Measurements from ENCODE around the gene ZNF740.

DNA sequence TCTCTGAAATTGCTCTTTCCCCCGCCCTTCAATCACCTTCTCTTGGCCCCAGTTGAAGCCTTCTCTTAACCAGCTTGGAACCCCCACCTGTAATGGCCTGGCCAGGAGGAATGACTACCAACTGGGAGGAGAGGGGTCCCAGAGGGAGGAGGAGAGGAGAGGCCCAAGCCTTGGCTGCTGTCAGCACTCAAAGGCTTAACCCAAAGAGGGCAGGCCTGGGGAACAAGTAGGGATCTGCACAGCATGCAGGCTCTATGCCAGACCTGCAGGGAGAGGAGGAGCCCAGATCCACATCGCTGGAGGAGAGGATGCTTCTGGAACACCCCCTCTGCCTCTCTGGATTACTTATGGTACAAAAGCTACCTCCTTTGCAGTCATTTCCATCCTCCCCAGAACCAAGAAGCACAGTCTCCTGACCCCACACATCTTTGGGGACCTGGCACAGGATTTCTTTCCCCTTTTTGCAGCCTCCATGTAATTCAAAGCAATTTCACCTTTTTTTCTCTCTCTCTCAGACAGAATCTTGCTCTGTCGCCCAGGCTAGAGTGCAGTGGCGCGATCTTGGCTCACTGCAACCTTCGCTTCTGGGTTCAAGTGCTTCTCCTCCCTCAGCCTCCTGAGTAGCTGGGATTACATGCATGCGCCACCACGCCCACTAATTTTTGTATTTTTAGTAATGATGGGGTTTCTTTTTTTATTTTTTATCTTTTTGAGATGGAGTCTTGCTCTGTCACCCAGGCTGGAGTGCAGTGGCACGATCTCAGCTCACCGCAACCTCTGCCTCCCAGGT lies 45.3 kb downstream of the ZNF740 start:
- TF ChIP-seq CTCF (IDR thresholded peaks at IDR 0.05 in 2 of 3, conservative IDR thresholded peaks at IDR 0.05 in 1 of 3; ENCODE audit: borderline replicate concordance in 1 of 3, insufficient read depth in 1 of 3, low read depth in 2 of 3, low read length in 2 of 3) (no peak), REST (IDR thresholded peaks at IDR 0.05; ENCODE audit: low read depth) (no peak), POLR2AphosphoS5 (IDR thresholded peaks at IDR 0.05; ENCODE audit: low read depth, low read length) (no peak), ZNF274 (IDR thresholded peaks at IDR 0.05; ENCODE audit: low read depth, low read length) (no peak), RAD21 (IDR thresholded peaks at IDR 0.05; ENCODE audit: low read depth) (no peak), TCF7L2 (IDR thresholded peaks at IDR 0.05; ENCODE audit: borderline replicate concordance, extremely low read depth, insufficient read depth, insufficient read length) (no peak), SIN3A (IDR thresholded peaks at IDR 0.05; ENCODE audit: low read depth) (no peak), SRF (IDR thresholded peaks at IDR 0.05; ENCODE audit: low read depth) (no peak), POLR2A (IDR thresholded peaks at IDR 0.05; ENCODE audit: borderline replicate concordance, extremely low read depth, insufficient read depth, insufficient read length) (no peak)
- TF ChIP-seq, protein P1, sequence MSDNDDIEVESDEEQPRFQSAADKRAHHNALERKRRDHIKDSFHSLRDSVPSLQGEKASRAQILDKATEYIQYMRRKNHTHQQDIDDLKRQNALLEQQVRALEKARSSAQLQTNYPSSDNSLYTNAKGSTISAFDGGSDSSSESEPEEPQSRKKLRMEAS (IDR thresholded peaks at IDR 0.05), result no peak
- TF ChIP-seq, protein P2, sequence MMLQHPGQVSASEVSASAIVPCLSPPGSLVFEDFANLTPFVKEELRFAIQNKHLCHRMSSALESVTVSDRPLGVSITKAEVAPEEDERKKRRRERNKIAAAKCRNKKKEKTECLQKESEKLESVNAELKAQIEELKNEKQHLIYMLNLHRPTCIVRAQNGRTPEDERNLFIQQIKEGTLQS (IDR thresholded peaks at IDR 0.05), result no peak
